A172 (cell line): Measurements from ENCODE around the gene SLC6A17. TPM values are rescaled to one million over a fixed set of nuclear protein-coding genes. Genes with fewer than 3 reads are reported as not detected.

Source experiments
- DNase-seq: peaks from one replicate; pipeline ENCODE4 v3.0.0-alpha.2; 2015; ENCODE audit warnings: low spot score
- total RNA-seq: library from RNA; depleted of rRNA; stranded (reverse); fragments of >200 nt; shearing (Covaris generic); gene quantifications from 2 replicates; pipeline ENCODE4 v1.2.3, GENCODE V29; 2014

The SLC6A17 gene
- total RNA-seq, 1 experiment from 2014 or later: 0.33 TPM

GRCh38 chr1:110135246-110135645 is 15.0 kb upstream of the SLC6A17 start:
- no peak for DNase-seq

GRCh38 chr1:110135666-110136065 is 14.6 kb upstream of the SLC6A17 start:
- DNase-seq: no peak

- DNase-seq: peak; percentile 41
Measured at GRCh38 chr1:110136911-110137310, 13.4 kb upstream of the SLC6A17 start.

GRCh38 chr1:110138956-110139355 is 11.3 kb upstream of the SLC6A17 start:
- no peak for DNase-seq

- DNase-seq: no peak
Measured at GRCh38 chr1:110144366-110144765, 5.9 kb upstream of the SLC6A17 start.

GRCh38 chr1:110148961-110149360 is 1.3 kb upstream of the SLC6A17 start:
- DNase-seq: no peak

- DNase-seq: no peak
Measured at GRCh38 chr1:110151175-110151669, 928 bp downstream of the SLC6A17 start.

GRCh38 chr1:110152133-110152785 is 2.0 kb downstream of the SLC6A17 start:
- peak; percentile 51 for DNase-seq

GRCh38 chr1:110153407-110153950 is 3.2 kb downstream of the SLC6A17 start:
- DNase-seq: no peak

- peak; percentile 52 for DNase-seq
Measured at GRCh38 chr1:110155878-110156522, 5.7 kb downstream of the SLC6A17 start.

GRCh38 chr1:110158261-110158660 is 8.0 kb downstream of the SLC6A17 start:
- DNase-seq: no peak

GRCh38 chr1:110159168-110159567 is 8.9 kb downstream of the SLC6A17 start:
- DNase-seq: no peak

GRCh38 chr1:110160538-110161100 is 10.3 kb downstream of the SLC6A17 start:
- no peak for DNase-seq

GRCh38 chr1:110161165-110161564 is 10.9 kb downstream of the SLC6A17 start:
- DNase-seq: no peak

- DNase-seq: no peak
Measured at GRCh38 chr1:110161849-110162248, 11.6 kb downstream of the SLC6A17 start.

- no peak for DNase-seq
Measured at GRCh38 chr1:110163591-110163990, 13.3 kb downstream of the SLC6A17 start.

- DNase-seq: no peak
Measured at GRCh38 chr1:110164725-110165350, 14.5 kb downstream of the SLC6A17 start.

- no peak for DNase-seq
Measured at GRCh38 chr1:110165761-110166231, 15.5 kb downstream of the SLC6A17 start.

GRCh38 chr1:110166861-110167260 is 16.6 kb downstream of the SLC6A17 start:
- DNase-seq: no peak

GRCh38 chr1:110170766-110171733 is 20.8 kb downstream of the SLC6A17 start:
- no peak for DNase-seq

- DNase-seq: no peak
Measured at GRCh38 chr1:110172001-110172400, 21.7 kb downstream of the SLC6A17 start.
